GM19372 (cell line): ENCODE measurements around the gene NOS1AP.
"Not testable (repeated sequence)": the region's sequence is repeated elsewhere in the genome, so short reads cannot be mapped to it uniquely, and the experiment has no call there.

Experiments
- ATAC-seq: cut with Tn5 transposase; IDR thresholded peaks from one replicate; pipeline ENCODE4 v1.9.1; 2021; ENCODE audit warnings: mild to moderate bottlenecking, low read depth, moderate library complexity; ENCODE audit not compliant: unreplicated experiment

Gene NOS1AP

DNA sequence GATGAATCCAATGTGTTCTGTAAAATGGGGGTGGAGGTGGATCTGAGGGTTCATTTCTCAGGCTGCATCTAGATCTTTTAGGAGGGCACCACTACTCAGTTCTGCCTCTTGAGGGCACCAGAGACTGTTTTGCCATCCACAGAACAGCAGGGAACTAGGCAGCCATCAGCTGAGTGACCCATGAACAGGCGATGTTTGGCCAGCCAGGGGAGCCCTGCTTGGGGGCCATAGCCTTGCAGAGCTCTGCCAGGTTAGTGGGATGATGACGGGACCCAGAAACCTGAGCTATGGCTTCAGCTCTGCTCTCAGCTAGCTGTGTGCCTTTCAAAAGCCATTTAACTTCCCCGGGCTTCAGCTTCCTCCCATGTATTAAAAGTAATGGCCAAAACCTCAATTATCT, 13.4 kb upstream of the NOS1AP start:
- no peak for ATAC-seq

DNA sequence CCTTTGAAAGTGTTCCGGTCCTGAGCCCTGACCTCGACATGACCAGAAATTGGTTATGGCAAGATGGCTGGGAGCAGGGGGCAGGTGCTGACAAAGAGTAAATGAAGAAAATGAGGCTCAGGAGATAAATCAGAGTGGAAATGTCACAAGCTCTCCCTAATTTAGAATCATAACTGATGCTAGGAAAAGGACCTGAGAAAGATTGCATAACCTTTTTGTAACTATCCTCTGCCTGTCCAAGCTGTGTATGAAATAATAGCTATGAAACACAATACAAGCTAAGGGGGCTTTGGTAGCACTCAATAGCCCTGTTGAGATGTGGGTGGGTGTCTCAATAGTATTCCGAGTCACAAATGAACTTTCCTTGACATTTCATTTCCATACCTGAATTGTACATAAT, 12.9 kb upstream of the NOS1AP start:
- no peak for ATAC-seq

DNA sequence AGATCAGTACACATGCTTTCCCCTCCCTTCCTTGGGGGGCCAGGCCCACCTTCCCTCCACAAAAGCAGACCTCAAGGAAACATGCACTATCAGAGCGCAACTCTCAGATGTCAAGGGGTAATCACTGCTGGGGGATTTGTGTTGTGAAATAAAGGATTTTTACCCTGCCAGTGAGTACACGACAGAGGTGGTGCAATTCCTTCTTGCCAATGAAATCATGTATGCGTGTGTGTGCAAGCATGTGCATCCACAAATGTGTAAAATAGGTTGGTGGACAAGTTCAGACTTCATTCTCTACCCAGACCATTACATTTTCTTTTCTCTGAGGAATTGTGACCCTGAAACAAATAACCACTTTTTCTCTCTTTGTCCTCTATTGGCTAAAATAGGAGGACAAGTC, 9.8 kb upstream of the NOS1AP start:
- no peak for ATAC-seq

DNA sequence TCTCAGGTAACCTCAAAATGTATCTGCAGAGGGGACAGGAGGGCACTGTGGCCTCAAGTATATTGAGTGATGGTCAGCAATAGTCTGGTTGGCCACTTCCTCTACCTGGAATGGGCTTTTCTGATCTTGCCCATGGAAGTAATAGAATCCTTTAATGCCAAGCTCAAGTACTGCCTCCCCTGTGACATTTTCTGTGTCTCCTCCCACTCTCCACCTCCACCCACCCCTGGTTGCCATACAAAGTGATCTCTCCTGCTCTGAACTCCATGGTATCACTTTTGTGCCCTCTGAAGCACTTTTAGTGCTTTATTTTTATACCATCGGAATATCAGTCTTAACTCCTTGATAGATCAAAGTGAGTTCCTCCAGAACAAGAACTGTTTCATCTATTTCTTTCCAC, 9.2 kb upstream of the NOS1AP start:
- ATAC-seq, result no peak

DNA sequence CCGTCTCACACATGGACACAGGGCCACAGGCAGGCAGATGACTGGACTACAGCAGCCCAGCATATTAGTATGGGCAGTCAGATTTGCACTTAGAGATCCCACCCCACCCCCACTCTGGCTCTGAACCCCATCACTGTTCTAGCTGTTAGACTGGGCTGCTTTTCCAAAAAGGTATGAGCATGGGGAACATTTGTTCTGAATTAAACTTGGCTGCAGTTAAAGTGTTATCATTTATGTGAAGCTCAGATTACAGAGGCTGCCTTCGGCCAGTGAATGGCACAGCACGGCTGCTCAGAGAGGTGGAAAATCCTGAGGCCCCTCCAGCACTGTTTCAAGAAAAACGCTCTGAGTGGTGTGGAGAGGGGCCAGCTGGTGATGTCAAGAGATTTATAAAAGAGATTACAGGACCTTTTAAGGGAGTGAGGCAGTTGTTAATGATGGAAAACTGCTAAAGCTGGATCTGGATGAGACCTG, 6.9 kb upstream of the NOS1AP start:
- ATAC-seq, result no peak

DNA sequence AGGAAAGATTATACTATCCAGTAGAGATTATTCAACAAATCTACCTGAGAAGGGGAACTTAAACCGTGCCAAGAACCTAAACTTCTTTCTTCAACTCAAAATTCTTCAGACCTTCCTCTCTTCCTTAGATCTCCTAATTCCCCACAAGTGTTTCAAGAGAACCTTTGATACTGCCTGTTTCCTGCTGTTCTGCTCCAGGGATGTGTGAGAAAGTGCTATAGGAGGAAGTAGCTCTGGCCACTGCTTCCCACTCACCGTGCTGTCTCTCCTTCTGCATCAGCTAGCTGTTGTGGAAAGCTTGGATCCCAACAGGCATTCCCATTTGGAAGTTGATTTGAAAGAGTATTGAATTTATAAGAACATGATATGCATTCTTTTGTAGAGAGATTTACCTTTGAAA, 4.5 kb upstream of the NOS1AP start:
- ATAC-seq, result no peak

DNA sequence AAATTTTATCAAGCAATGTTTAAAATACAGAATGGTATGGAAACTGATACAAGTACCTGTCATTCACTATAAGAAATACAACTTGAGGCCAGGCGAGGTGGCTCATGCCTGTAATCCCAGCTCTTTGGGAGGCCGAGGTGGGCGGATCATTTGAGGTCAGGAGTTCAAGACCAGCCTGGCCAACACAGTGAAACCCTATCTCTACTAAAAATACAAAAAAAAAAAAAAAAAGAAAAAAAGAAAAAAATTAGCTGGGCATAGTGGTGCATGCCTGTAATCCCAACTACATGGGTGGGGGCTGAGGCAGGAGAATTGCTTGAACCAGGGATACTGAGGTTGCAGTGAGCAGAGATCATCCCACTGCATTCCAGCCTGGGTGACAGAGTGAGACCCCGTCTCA, 2.7 kb upstream of the NOS1AP start:
- ATAC-seq, result not testable (repeated sequence)

DNA sequence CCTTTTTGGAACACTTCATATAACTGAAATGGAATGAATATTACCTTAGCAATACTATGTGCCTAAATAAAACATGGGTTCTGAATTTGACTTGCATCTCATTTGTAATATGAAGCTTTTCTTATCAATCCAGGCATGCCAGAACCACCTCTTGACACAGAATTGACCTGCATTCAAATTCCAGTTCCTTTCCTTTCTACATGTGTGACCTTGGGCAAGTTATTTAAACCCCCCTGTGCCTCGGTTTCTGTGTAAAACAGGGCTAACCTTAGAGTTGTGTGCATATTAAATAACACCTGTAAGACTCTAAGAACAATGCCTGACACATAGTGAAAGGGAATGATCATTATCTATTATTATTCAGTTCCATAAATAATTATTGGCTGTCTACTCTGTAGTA, 2.0 kb upstream of the NOS1AP start:
- no peak for ATAC-seq

DNA sequence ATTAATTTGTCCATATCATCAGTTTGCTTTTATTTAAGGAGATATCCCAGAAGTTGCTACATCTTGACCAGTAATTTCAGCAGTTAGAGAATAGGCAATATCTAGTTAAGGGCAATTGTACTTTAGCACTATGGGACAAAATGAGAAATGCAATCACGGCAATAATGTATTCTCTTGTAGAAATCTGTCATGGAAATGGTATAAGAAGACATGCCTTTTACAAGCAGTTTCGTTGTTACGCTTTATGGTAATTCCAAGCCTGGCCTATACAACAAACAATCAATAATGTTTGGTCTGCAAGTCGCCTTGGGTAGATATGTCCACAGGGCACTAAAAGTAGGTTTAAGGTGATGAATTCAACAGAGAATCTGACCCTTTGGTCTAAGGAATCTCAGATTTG, 1.2 kb upstream of the NOS1AP start:
- no peak for ATAC-seq

DNA sequence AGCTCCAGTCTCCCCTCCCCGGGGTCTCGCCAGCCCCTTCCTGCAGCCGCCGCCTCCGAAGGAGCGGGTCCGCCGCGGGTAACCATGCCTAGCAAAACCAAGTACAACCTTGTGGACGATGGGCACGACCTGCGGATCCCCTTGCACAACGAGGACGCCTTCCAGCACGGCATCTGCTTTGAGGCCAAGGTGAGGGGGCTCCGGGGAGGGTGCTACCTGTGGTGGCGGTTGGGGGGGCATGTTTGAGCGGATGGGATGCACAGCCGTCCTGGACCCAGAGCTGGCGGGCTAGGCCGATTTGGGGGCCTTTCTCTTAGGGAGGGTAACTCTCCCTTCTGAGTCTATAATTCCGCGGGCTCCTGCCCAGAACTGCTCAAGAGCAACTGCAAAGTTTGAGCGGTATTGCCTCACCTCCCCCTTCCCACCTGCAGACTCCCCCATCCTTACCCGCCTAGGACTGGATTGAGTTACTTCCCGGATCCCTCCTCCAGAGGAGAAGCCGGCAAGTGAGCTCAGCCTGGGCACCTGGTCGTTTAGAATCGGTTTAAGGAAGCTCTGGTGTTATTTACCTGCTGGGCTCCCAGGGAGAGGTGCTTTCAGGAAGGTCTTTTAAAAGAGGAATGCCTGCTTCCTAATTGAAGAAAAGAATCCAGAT, 730 bp downstream of the NOS1AP start:
- no peak for ATAC-seq

DNA sequence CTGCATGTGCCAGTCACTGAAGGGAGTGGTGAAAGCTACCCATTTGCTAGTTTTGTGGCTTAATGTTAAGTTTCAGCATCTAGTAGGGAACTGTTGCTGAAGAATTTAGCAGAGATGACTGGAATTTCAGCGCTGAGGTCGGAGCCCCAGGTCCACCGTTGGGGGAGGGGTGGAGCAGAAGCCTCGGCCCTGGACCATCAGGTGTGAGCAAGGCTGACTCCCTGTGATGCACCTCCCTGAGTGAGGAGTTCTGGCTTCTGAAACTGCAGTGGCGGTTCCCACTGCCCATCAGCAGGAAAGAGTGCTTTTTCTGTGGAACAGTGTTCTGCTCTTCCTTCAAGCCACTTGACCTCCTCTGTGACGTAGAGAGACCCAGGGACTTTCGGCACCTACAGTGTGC, 1.3 kb downstream of the NOS1AP start:
- ATAC-seq, result no peak

DNA sequence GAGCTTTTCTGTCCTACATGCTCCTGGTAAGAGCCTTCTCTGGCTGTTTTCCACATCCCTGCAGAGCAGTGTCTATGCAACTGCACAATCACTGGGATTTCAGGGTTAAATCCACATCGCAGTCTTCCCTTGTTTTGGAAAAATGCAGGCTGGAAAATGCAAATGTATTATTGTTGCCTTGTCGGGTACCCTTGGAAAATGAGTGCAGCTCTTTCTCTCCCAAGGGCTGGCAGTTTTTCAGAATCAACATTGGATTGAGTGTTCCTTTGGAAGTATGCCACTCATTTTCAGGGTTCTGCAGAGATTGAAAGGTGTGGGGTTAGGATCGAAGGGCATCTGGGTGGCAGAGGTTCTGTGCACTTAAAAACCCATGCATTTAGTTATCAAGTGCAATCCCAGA, 3.2 kb downstream of the NOS1AP start:
- ATAC-seq, result no peak

DNA sequence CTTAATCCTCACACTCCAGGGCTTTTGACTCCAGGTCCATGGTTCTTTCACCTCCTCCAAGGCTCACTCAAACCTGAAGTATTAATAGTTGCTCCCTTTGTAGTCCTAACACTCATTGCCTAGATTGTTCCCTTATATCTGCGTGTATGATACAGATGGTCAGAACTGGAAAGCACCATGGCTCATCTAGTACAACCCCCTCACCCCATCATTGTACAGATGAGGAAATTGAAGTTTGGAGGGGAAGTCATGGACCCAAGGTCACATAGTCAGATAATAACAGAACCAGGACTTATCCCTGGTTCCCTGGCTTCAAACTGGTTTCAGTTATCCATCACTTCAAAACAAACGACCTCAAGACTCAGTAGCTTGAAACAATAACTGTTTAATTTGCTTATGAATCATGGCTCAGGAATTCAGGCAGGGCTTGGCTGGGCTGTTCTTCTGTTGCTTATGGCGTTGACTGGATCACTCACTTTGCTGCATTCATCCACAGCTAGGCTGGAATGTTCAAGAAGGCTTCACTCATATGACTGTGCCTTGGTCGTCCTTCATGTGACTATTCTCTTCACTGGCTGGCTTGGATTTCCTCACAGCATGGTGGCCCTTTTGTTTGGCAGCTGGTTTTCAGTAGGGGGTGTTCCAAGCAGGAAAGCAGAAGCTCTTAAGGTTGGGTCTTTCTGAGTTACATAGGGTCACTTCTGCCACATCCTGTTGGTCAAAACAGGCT, 5.0 kb downstream of the NOS1AP start:
- no peak for ATAC-seq

DNA sequence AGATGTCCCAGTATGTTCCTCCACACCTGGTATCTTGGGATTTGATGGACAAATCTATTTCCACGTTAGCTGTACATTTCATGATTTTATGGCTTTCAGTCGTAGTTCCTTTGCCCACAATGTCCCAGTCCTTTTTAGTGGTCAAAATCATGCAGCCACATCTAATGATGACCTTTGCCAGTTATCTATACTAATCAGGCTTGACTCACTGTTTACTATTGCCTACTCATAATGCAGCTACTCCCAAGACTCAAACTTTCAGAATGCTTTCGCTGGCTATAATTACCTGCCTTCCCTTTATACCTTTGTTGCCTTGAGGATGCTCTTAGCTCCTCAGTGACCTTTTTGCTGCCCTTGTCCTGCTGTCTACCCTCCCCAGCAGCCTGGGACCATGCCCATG, 6.4 kb downstream of the NOS1AP start:
- ATAC-seq, result no peak

DNA sequence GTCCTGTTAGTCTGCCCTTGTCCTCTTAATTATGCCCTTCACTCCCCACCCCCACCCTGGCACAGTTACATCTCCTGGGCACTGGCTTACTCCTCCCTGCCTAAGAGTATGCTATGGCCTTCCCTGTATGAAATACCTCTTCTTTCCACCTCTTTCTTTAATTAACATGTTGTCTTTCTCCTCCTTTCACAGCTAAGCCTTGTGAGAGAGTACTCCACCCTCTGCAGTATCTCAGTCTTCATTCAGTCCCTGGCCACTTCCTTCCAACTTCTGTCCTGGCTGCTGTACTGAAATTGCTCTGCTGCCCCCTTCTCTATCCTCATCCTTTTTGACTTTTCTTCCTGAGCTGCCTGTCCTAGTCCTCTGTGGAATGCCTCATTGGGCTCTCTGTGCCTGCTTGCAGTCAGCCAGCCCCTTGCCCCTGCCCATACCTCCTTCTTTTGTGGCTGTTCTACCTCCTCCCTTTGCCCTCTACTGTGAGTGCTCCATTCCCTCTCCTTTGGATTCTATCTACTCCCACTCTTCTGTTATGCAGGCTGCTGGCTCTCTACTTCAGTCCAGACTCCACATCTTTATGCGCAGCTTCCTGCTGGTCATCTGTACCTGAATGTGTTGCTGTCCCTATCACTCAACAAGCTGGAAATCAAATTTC, 8.3 kb downstream of the NOS1AP start:
- ATAC-seq, result no peak

DNA sequence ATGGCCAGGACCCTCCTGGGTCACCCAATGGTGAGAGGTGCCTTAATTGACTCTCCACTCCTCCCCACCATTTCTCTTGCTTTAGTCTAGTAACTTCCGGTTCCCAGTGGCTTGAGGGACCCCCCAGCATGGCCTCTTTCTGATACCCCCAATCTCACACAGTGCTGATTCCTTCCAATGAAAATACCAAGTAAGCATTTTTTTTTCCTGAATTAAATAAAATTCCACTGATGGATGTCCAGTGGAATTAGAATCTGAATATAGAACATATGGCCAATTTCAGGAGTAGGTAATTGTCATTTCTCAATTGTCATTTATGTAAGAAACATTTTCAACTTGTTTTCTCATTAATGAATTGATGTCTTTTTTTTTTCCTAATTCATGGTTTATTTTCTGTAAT, 9.5 kb downstream of the NOS1AP start:
- ATAC-seq, result no peak

DNA sequence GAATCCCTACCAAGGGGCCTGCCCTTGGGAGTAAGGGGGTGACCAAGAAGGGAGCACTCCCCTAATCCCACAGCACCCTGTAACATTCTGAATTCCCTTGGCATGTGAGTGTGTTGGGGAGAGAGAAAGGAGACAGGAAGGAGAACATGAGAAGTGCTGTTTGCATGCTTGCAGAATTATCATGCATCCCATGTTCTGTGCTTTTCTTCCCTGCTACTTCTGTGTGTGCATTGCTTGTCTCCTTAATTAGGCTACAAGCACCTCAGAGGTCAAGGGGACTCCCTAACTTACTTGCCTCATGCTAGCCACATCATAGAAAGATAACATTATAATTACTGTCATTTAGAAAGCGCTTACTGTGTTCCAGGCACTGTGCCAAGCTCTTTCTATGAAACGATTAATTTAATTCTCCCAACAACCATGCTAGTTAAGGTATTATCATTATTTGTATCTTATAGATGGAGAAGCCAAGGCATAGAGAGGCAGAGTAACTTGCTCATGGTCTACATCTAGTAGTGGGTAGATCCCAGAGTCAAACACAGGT, 11.1 kb downstream of the NOS1AP start:
- no peak for ATAC-seq

DNA sequence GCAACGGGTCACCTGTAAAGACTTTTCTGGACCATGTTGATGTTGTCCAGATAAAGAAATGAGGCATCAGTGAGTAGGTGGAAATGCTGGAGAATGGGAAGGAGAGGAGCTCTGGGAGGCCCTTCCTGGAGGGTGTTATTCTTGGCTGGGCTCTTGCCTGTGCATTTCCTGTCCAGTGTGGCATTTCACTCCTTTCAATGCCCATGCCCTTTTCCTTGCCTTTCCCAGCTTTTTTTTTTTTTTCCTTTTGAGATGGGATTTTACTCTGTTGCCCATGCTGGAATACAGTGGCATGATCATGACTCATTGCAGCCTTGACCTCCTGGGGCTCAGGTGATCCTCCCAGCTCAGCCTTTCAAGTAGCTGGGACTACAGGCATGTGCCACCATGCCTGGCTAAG, 11.8 kb downstream of the NOS1AP start:
- no peak for ATAC-seq

DNA sequence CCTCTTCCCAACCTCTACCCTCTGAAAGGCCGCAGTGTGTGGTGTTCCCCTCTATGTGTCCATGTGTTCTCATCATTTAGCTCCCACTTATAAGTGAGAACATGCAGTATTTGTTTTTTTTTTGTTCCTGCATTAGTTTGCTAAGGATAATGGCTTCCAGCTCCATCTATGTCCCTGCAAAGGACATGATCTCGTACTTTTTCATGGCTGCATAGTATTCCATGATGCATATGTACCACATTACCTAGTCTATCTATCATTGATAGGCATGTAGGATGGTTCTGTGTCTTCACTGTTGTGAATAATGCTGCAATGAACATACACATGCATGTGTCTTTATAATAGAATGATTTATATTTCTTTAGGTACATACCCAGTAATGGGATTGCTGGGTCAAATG, 12.6 kb downstream of the NOS1AP start:
- not testable (repeated sequence) for ATAC-seq

DNA sequence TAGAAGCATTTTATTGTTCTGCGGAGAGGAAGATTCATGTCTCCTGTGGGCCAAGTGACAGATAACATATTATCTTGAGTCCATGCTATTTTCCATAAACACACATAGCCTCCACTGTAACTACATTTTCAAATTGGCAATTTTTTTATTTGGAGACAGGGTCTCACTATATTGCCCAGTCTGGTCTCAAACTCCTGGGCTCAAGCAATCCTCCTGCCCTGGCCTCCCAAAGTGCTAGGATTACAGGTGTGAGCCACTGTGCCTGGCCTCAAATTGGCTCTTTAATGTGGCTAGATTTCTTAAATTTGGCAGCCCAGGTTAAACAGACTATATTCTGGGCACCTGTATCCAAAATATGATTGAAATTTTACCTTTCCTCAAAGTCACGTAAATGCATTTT, 13.8 kb downstream of the NOS1AP start:
- no peak for ATAC-seq

DNA sequence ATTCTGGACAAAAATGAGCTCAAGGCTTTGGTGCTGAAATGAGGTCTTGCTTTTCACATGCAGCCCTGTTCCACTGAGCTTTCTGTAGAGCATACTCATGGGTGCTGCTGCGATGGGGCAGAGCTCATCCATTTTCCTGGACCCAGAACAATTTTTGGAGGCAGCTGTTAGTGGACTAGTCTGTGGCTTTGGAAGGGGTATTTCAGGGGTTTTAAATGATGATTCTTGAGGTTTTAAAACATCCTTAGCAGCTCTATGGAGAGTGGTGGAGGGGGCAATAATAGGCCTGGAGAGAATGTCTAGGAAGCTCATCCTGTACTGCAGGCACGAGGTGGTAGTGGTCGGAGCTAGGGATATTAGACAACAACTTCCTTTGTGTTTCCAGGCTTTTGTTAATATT, 16.5 kb downstream of the NOS1AP start:
- no peak for ATAC-seq

DNA sequence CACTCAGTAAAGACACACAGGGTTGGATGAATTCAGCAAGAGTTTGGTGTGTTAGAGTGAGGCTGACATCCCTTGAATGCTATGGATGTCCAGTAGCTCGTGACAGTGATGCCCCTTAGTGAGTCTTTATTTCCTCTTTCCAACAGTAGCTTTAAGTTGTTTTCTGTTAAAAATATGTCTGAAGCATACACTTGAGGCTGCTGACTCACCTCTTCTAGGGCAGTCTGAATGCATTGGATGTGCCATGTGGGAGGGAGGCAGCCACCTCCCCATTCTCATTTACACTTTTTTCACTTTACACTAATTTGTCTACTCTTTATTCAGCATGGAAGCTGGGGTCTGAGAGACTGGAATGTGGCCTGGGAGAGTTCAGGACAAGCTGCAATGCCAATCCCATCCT, 17.6 kb downstream of the NOS1AP start:
- ATAC-seq, result no peak
